Astrocyte of the cerebellum (primary cell): ENCODE data around the gene TPD52L1.

Source experiments
- DNase-seq: peaks from one replicate; pipeline ENCODE4 v3.0.0-alpha.2; 2011; ENCODE audit warnings: low read depth
- H3K4me3 ChIP-seq: 2 replicates; pipeline ENCODE4 v1.5.1; 2011; ENCODE audit warnings: mild to moderate bottlenecking, low read depth, low read length, moderate library complexity
- in situ Hi-C: cut with HindIII; loops from 2 replicates; pipeline ENCODE4 v1.10.0; 2017; ENCODE audit warnings: low sequenced_read_pairs
- TF ChIP-seq, protein P1 (sequence below): IDR thresholded peaks from 2 replicates; pipeline ENCODE4 v1.5.1; 2012; ENCODE audit warnings: low read length, low read depth, moderate library complexity, mild to moderate bottlenecking; ENCODE audit errors: missing control alignments

Gene TPD52L1

DNA sequence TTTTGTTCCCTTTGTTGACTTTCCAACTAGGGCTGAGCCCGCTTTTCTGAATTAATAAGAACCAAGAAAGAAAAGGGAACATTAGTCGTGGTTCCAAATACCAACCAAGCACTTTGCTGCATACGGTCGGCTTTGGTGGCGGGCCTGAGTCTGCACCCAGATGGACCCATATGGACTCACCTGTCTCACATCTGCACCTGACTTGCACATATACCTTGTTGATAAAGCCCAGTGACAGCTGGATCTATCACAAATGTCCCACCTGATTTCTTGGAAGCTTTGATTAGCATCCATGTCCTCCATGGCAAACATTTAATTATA is 39.0 kb downstream of the TPD52L1 start:
- no peak for DNase-seq
- H3K4me3 ChIP-seq: no peak overlapping the region
- TF ChIP-seq, protein P1, sequence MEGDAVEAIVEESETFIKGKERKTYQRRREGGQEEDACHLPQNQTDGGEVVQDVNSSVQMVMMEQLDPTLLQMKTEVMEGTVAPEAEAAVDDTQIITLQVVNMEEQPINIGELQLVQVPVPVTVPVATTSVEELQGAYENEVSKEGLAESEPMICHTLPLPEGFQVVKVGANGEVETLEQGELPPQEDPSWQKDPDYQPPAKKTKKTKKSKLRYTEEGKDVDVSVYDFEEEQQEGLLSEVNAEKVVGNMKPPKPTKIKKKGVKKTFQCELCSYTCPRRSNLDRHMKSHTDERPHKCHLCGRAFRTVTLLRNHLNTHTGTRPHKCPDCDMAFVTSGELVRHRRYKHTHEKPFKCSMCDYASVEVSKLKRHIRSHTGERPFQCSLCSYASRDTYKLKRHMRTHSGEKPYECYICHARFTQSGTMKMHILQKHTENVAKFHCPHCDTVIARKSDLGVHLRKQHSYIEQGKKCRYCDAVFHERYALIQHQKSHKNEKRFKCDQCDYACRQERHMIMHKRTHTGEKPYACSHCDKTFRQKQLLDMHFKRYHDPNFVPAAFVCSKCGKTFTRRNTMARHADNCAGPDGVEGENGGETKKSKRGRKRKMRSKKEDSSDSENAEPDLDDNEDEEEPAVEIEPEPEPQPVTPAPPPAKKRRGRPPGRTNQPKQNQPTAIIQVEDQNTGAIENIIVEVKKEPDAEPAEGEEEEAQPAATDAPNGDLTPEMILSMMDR: no peak
- in situ Hi-C loops: no loop called here

DNA sequence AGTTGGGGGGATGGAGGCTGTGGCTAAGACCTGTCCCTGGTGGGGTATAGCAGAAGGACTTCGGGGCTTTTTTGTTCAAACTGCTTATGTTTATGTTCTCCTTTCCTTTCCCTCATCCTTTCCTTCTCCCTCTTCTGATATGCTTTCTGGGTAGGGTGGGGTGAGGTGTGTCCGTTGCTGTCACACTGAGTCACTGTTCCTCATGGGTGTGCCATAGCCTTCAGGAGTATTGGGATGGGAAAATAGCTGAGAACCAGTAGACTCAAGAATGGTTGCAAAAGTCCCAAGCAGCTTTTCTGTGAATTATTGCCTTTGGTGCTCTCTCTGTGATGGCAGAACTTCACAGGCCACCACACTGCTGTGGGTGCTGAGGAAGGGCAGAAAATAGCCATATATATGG is 39.6 kb downstream of the TPD52L1 start:
- in situ Hi-C loops: no loop called here
- TF ChIP-seq, protein P1: no peak
- H3K4me3 ChIP-seq: no peak overlapping the region
- no peak for DNase-seq

DNA sequence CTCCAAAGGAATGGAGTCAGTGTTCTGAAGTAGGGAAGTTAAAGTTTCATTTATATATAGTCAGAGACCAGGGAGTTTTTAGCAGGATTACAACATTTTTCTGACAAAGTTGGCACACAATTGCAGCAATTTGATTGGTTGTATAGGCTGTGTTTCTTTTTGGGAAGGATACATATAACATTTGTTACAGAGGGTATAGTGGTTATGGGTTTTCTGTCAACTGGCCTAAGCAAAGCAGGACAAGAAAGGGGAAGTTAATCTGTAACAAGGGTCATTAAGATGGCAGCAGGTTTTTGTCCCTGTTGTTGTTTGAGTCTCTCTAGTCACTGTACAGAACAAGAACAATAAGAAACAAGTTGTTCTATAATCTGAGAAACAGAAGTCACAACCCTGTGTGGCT is 41.4 kb downstream of the TPD52L1 start:
- in situ Hi-C loops: no loop called here
- TF ChIP-seq, protein P1: no peak
- no peak for DNase-seq
- H3K4me3 ChIP-seq: no peak overlapping the region

DNA sequence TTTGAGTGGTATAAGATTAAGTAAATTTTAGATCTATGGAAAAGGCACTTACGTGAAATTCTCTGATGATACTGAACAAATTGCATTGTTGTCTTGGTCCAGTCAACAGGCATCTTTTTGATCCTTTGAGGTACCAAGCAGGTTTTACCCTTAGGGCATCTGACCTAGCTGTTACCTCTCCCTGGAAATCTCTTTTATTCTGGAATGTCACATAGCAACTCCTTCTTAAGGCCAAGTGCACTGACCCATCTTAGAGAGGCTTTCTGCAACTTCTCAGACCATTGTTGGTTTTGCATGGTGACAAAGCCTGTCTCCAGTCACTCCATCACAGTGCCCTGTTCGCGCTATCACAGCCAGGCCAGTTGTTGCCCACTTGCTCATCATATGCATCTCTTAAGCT is 42.0 kb downstream of the TPD52L1 start:
- H3K4me3 ChIP-seq: no peak overlapping the region
- in situ Hi-C loops: no loop called here
- no peak for DNase-seq
- TF ChIP-seq, protein P1: no peak

DNA sequence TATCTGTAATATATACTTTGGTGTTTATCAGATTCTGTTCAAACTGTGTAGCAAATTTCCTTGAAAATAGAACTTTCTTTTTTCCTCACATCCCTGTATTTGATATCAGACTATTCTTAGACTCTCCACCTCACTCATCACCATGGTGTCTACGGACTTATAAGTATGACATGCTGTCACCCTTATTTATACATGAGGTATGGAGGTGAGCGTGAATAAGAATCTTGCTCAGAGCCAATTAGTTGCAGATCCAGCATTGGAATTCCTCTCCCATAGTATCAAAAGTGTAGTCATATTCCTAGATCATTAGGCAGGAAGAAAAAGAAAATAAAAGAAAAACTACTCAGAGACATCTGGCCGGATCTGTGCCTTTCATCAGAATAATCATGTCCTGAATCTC is 43.0 kb downstream of the TPD52L1 start:
- DNase-seq: no peak
- TF ChIP-seq, protein P1: no peak
- in situ Hi-C loops: no loop called here
- no peak overlapping the region for H3K4me3 ChIP-seq

DNA sequence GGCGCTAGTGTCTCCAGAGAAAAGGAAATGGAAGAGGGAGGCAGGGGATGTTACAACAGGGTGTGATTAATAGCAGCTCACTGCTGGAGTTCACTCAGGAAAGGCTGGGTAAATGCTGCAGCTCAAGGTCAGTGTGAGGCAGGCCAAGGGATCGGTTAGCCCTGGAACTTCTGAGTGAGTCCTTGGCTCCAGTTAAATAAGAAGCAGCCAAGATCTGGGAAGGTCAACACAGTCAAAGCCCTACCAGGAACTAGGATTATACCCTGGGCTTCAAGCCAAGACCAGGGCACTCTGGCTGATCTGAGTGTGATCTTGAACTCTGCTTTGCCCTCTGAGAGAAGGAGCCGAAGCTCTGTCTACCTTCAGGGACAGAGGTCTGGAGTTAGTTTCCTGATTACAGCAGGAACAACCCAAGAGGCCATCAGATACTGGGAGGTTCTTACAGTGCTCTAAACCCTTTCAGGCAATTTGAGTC is 44.3 kb downstream of the TPD52L1 start:
- in situ Hi-C loops: no loop called here
- DNase-seq: peak; percentile 19
- TF ChIP-seq, protein P1: no peak
- H3K4me3 ChIP-seq: no peak overlapping the region

DNA sequence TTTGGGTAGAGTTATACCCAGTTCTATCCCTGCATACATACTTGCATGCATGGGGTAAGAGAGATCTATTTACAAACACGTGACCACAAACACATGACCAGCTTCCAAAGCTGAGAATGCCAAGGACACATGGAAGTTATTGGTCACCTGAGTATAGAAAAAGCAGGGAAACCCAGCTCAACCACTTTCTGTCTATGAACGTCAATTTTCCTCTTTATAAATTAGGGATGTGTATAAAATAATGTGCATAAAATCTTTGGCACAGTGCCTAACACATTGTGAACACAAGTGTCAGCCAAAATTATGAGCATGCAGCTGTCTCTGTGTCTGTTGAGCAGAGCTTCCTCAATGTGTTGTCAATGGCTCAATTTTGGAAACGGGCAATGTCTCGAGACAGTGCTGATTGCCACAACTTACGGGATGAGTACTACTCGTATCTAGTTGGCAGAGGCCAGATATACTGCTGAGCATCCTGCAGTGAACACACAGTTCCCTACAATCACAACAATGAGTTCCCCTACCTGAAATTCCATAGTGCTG is 44.9 kb downstream of the TPD52L1 start:
- DNase-seq: no peak
- no peak overlapping the region for H3K4me3 ChIP-seq
- in situ Hi-C loops: no loop called here
- TF ChIP-seq, protein P1: no peak
